ENCODE data around the gene TMEM132C. TPM values are rescaled to one million over a fixed set of nuclear protein-coding genes. Genes with fewer than 3 reads are reported as not detected.

Gene TMEM132C
- total and polyA plus RNA-seq, 2 of the 8 experiments (the other 6 are each of a cell fraction or from before 2014, with no cell fraction given): 0.23 to 0.76 TPM

DNA sequence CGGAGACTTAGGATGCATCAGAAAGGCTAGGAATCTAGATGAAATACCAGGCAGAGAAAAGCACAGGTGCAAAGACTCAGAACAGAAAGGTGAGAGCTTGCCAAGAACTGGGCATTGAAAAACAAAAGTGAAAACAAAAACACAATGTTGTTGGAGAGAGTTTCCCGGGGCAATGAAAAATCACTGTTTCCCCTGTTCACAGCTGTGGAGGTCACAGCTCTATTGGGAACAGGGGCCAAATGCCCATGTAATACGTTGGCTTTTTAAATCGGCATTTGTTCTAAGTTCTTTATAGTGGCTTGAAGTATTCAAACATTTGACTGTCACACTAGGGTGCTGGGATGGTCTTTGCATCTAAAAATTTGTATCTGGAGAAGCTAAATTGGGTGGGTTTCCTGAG lies 448.5 kb downstream of the TMEM132C start:
- no peak for DNase-seq (ENCODE audit: low read depth in 1 of 2, low spot score in 2 of 2)
- no peak overlapping the region for H2AFZ ChIP-seq (ENCODE audit: low read length)
- H2BK5ac ChIP-seq (ENCODE audit: low read depth, low read length): no peak overlapping the region
- no peaks in the 10 kb centered on the region for H3K23me2 ChIP-seq (ENCODE audit: low read depth, low read length)
- H3K4ac ChIP-seq (replicated peaks; ENCODE audit: insufficient read length, low read depth, low read length): no peak overlapping the region
- no peak overlapping the region for H4K5ac ChIP-seq (ENCODE audit: insufficient read length, low read depth, low read length)
- ChIA-PET CTCF (ENCODE audit: partially characterized antibody) (interaction anchor here (0.7 to 1.5 kb wide), 6 partner anchors 8 to 68 kb away, joined by 3 to 4 read pairs (median 4); no protein-coding TSS in a partner anchor), POLR2A (ENCODE audit: partially characterized antibody) (interaction anchor here (1.0 kb wide), 1 partner anchor 108 kb away, joined by 4 read pairs; the partner anchor contains the start of gene SLC15A4)
- H3K9me3 ChIP-seq (ENCODE audit: insufficient read depth in 2 of 2, low read depth in 1 of 2, low read length in 1 of 2): peaks cover 0 to 3% of the 10 kb centered on the region in 2 experiments; a peak in 2 of 4 replicates
- no peak overlapping the region for H3K27ac ChIP-seq (ENCODE audit: low read depth, low read length)
- H4K8ac ChIP-seq (ENCODE audit: extremely low read depth, insufficient read depth, low read length): no peak overlapping the region
- no peak overlapping the region for H2BK120ac ChIP-seq (replicated peaks; ENCODE audit: low read depth, low read length)
- no peaks in the 10 kb centered on the region for H4K20me1 ChIP-seq (replicated peaks in 1 of 2; ENCODE audit: control insufficient read depth in 1 of 2, insufficient read depth in 2 of 2, low read length in 2 of 2)
- H3K79me2 ChIP-seq (ENCODE audit: control insufficient read depth in 1 of 2, insufficient read depth in 2 of 2, low read length in 2 of 2): no peaks in the 10 kb centered on the region
- H3K79me1 ChIP-seq (ENCODE audit: low read depth, low read length): no peaks in the 10 kb centered on the region
- H2AK5ac ChIP-seq (ENCODE audit: low read depth, low read length): no peak overlapping the region
- no peak overlapping the region for H3K23ac ChIP-seq (ENCODE audit: insufficient read length)
- no peak for FAIRE-seq
- H4K91ac ChIP-seq (replicated peaks; ENCODE audit: insufficient read length, low read length): no peak overlapping the region
- no peak overlapping the region for H3K56ac ChIP-seq (replicated peaks; ENCODE audit: insufficient read length, low read depth, low read length)
- no peak overlapping the region for H3K4me2 ChIP-seq (ENCODE audit: insufficient read depth in 1 of 2, low read depth in 2 of 2, low read length in 2 of 2)
- WGBS, 2 experiments (ENCODE audit: extremely low coverage in 1 of 2, insufficient coverage in 1 of 2, insufficient read length in 1 of 2, insufficient replicate concordance in 2 of 2, low coverage in 1 of 2, low lambda C conversion rate in 2 of 2, missing lambda C conversion rate in 1 of 2): 74% methylated on average over 4 of the region's 4 CpGs; no CpG with 5 or more reads in 1 of the 2 experiments
- no peak overlapping the region for H2BK12ac ChIP-seq (ENCODE audit: low read depth, low read length)
- no peak overlapping the region for H3K4me3 ChIP-seq (ENCODE audit: extremely low read depth in 1 of 4, insufficient read depth in 2 of 4, low read depth in 3 of 4, low read length in 4 of 4)
- H3K18ac ChIP-seq (ENCODE audit: extremely low read depth, low read length): no peak overlapping the region
- H3K27me3 ChIP-seq (replicated peaks in 1 of 4; ENCODE audit: control insufficient read depth in 3 of 4, extremely low read depth in 1 of 4, insufficient read depth in 3 of 4, low read length in 3 of 4): no peaks in the 10 kb centered on the region
- H3K14ac ChIP-seq (ENCODE audit: insufficient read length): no peak overlapping the region
- H3K36me3 ChIP-seq (ENCODE audit: control insufficient read depth in 2 of 4, insufficient read depth in 4 of 4, low read length in 3 of 4): no peaks in the 10 kb centered on the region
- no peak overlapping the region for H2BK15ac ChIP-seq (ENCODE audit: low read length)
- H3K4me1 ChIP-seq (replicated peaks in 1 of 4; ENCODE audit: control insufficient read depth in 3 of 4, insufficient read depth in 4 of 4, low read length in 3 of 4): peaks cover 0 to 4% (median 0%) of the 10 kb centered on the region in 4 experiments; a peak in 1 of 7 replicates
- H2BK20ac ChIP-seq (ENCODE audit: low read length): no peak overlapping the region
- TF ChIP-seq TEAD4 (IDR thresholded peaks at IDR 0.05; ENCODE audit: low read depth, low read length) (peak; percentile 47; the same call in 1 of the 2 replicates), CTBP2 (IDR thresholded peaks at IDR 0.05; ENCODE audit: borderline replicate concordance, insufficient read depth, insufficient read length, low read length) (no peak), RAD21 (IDR thresholded peaks at IDR 0.05 in 1 of 2, conservative IDR thresholded peaks at IDR 0.05 in 1 of 2; ENCODE audit: low read depth in 2 of 2, low read length in 2 of 2) (no peak), TCF12 (IDR thresholded peaks at IDR 0.05; ENCODE audit: low read depth, low read length) (0 out of 2 replicates have a peak, but pooled peaks have one; percentile 75)
- no peak overlapping the region for H3K9ac ChIP-seq (replicated peaks in 1 of 4; ENCODE audit: extremely low read depth in 1 of 4, low read depth in 3 of 4, low read length in 3 of 4)
